Measurements from ENCODE around the gene ZNF19.

The ZNF19 gene

DNA sequence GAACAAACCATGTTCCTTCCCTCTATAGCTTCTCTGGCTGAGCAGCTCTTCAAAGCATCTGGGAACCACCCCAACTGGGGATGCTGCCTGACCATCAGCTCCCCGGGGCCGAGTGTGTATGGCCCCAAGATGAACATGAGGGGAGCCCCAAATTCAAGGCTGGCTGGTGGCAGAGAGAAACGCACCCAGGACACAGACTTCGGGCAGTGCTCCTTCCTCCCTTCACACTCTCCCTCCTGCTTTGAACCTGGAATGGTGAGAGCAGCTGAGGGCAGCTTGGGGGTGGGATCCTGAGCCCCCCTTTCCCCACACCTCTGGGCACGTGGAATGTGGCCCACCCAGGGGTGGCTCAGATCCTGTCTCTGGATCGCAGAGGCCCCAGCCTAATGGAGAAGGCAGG is 64.5 kb downstream of the ZNF19 start:
- in situ Hi-C loops (cut with MboI; ENCODE audit: low pct_unique_long_range_greater_than_20kb, low sequenced_read_pairs), result no loop called here
- no peak for DNase-seq

DNA sequence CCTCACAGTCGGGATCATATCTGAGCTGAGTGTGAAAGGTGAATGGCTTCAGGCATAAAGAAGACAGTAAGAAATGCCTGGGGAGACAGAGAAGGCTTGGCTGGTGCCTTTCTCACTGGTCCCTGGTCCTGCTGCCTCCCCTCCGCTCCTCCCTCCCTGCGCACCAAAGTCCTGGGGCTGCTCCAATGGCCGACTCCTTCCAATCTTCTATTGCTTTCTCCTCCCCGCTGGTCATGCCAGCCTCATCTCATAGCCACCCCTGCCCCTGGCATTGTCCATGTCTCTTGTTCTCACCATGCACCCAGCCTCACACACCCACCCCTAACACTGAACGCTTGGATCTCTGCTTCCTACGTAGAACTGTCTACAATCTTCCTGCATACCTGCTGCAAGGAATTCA is 65.3 kb downstream of the ZNF19 start:
- in situ Hi-C loops (cut with MboI; ENCODE audit: low pct_unique_long_range_greater_than_20kb, low sequenced_read_pairs), result no loop called here
- DNase-seq, result no peak
